Ishikawa (cell line): ENCODE measurements around the gene REN.

Experiments used
- CEBPB ChIP-seq: IDR thresholded peaks from 2 replicates; pipeline ENCODE4 v1.6.1; 2012
- CREB1 ChIP-seq: IDR thresholded peaks from 2 replicates; pipeline ENCODE4 v1.6.1; 2012; ENCODE audit warnings: low read depth
- EGR1 ChIP-seq: IDR thresholded peaks from 2 replicates; pipeline ENCODE4 v1.6.1; 2012
- EP300 ChIP-seq: IDR thresholded peaks from 2 replicates; pipeline ENCODE4 v1.6.1; 2012; ENCODE audit warnings: borderline replicate concordance
- FOXM1 ChIP-seq: IDR thresholded peaks from 2 replicates; pipeline ENCODE4 v1.6.1; 2012; ENCODE audit warnings: low read depth, borderline replicate concordance
- MAX ChIP-seq: IDR thresholded peaks from 2 replicates; pipeline ENCODE4 v1.6.1; 2012
- NFIC ChIP-seq: IDR thresholded peaks from 2 replicates; pipeline ENCODE4 v1.6.1; 2012
- RAD21 ChIP-seq: IDR thresholded peaks from 2 replicates; pipeline ENCODE4 v1.6.1; 2012; ENCODE audit warnings: low read depth
- TAF1 ChIP-seq: IDR thresholded peaks from 2 replicates; pipeline ENCODE4 v1.6.1; 2012; ENCODE audit warnings: low read depth, mild to moderate bottlenecking
- TCF12 ChIP-seq: IDR thresholded peaks from 2 replicates; pipeline ENCODE4 v1.6.1; 2012; ENCODE audit warnings: low read depth
- TEAD4 ChIP-seq: IDR thresholded peaks from 2 replicates; pipeline ENCODE4 v1.6.1; 2012
- YY1 ChIP-seq: IDR thresholded peaks from 2 replicates; pipeline ENCODE4 v1.6.1; 2012; ENCODE audit warnings: low read depth
- ZBTB7A ChIP-seq: IDR thresholded peaks from 2 replicates; pipeline ENCODE4 v1.6.1; 2012; ENCODE audit warnings: low read depth
- TF ChIP-seq, protein P1 (sequence below): IDR thresholded peaks from 2 replicates; pipeline ENCODE4 v1.6.1; 2012; ENCODE audit warnings: low read depth, mild to moderate bottlenecking
- TF ChIP-seq, protein P2 (sequence below): IDR thresholded peaks from 2 replicates; pipeline ENCODE4 v1.6.1; 2012

REN gene

GRCh38 chr1:204191456-204191855, 25.3 kb upstream of the REN start:
- TF ChIP-seq TEAD4: no peak
- no peak for TF ChIP-seq NFIC

DNA sequence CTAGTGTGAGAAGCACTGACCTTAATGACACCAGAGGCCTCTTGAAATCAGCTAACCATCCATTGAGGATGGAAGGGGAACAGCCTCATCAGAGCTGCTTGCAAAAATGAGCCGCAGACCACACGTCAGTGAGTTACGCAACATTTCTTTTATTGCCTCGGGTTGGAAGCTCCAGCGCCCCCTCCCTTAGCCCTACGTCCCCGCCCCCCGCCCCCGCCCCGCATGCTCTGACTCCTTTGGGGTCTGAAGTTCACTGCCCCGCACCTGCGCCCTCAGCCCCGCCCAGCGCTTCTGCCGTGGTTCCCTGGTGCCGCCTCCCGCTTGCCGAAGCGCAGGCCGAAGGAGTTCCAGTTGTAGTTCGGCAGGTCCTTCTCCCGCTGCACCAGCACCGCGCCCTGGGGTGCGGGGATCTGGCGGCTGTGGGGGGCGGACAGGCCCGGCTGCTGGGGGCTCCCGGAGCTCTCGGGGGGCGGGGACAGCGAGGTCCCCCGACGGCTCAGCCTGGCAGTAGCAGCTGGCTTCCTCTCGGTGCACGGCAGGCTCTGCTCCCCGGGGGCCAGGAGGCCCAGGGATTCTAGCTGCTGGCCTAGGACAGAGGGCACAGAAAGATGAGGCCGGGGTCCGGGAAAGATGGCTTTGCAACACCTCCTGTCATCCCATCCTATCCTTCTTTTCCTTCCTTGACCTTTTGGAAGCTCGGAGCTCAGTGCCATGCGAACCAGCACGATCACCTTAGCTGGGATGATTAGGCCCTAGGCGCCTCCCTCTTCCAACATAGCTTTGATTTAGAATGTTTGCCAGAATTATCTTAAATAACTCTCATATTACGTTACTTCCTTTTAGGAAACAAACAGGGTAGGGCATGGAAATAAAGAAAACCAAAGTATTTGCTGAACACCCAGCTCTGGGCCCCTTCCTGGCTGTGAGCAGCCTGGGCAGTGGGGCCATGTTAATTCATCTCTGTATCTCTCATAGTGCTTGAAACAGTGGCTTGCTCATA, 24.4 kb upstream of the REN start:
- TF ChIP-seq MAX (no peak), EP300 (no peak), CEBPB (peak; percentile 51; the same call in 1 of the 2 replicates), NFIC (no peak)

GRCh38 chr1:204188959-204189639, 23.0 kb upstream of the REN start:
- no peak for TF ChIP-seq EP300
- no peak for TF ChIP-seq YY1
- TF ChIP-seq CEBPB: no peak
- TF ChIP-seq MAX: no peak
- TF ChIP-seq TCF12: no peak
- TF ChIP-seq, protein P1, sequence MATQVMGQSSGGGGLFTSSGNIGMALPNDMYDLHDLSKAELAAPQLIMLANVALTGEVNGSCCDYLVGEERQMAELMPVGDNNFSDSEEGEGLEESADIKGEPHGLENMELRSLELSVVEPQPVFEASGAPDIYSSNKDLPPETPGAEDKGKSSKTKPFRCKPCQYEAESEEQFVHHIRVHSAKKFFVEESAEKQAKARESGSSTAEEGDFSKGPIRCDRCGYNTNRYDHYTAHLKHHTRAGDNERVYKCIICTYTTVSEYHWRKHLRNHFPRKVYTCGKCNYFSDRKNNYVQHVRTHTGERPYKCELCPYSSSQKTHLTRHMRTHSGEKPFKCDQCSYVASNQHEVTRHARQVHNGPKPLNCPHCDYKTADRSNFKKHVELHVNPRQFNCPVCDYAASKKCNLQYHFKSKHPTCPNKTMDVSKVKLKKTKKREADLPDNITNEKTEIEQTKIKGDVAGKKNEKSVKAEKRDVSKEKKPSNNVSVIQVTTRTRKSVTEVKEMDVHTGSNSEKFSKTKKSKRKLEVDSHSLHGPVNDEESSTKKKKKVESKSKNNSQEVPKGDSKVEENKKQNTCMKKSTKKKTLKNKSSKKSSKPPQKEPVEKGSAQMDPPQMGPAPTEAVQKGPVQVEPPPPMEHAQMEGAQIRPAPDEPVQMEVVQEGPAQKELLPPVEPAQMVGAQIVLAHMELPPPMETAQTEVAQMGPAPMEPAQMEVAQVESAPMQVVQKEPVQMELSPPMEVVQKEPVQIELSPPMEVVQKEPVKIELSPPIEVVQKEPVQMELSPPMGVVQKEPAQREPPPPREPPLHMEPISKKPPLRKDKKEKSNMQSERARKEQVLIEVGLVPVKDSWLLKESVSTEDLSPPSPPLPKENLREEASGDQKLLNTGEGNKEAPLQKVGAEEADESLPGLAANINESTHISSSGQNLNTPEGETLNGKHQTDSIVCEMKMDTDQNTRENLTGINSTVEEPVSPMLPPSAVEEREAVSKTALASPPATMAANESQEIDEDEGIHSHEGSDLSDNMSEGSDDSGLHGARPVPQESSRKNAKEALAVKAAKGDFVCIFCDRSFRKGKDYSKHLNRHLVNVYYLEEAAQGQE: no peak
- TF ChIP-seq TAF1: no peak
- TF ChIP-seq EGR1: no peak
- TF ChIP-seq NFIC: no peak
- TF ChIP-seq TEAD4: no peak
- TF ChIP-seq, protein P2, sequence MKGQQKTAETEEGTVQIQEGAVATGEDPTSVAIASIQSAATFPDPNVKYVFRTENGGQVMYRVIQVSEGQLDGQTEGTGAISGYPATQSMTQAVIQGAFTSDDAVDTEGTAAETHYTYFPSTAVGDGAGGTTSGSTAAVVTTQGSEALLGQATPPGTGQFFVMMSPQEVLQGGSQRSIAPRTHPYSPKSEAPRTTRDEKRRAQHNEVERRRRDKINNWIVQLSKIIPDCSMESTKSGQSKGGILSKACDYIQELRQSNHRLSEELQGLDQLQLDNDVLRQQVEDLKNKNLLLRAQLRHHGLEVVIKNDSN: no peak
- TF ChIP-seq CREB1: no peak
- no peak for TF ChIP-seq FOXM1
- no peak for TF ChIP-seq ZBTB7A
- no peak for TF ChIP-seq RAD21

- TF ChIP-seq EP300: no peak
- no peak for TF ChIP-seq TAF1
- TF ChIP-seq MAX: no peak
- TF ChIP-seq TCF12: no peak
- TF ChIP-seq FOXM1: no peak
Observed at GRCh38 chr1:204186597-204186996, 20.5 kb upstream of the REN start.

DNA sequence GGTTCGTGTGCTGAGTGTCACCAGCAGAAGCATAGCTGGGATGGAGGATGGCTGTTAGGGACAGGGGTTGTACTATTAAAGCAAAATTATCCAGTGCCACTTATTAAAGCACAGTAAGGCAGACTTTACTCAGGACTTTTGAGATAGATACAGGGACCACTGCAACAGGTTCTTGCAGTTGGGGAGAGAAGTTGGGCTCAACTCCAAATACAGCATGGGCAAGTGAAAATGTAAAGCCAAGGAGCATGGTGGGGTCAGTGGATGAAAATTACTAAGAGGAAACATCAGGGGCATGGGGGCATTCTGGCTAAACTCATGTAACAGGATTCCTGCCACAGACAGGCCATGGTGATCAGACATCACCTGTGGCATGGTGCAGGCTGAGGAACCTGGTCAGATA, 15.0 kb upstream of the REN start:
- no peak for TF ChIP-seq ZBTB7A
- TF ChIP-seq FOXM1: no peak
- TF ChIP-seq EP300: no peak
- TF ChIP-seq NFIC: no peak
- TF ChIP-seq RAD21: no peak
- no peak for TF ChIP-seq YY1
- TF ChIP-seq TAF1: no peak
- no peak for TF ChIP-seq CEBPB
- TF ChIP-seq, protein P2: no peak
- no peak for TF ChIP-seq EGR1
- TF ChIP-seq, protein P1: no peak
- no peak for TF ChIP-seq TEAD4
- no peak for TF ChIP-seq MAX

- no peak for TF ChIP-seq MAX
- TF ChIP-seq TCF12: no peak
- no peak for TF ChIP-seq EGR1
- no peak for TF ChIP-seq ZBTB7A
- TF ChIP-seq FOXM1: no peak
- TF ChIP-seq, protein P1: no peak
- no peak for TF ChIP-seq YY1
- no peak for TF ChIP-seq NFIC
- no peak for TF ChIP-seq EP300
- TF ChIP-seq, protein P2: no peak
- TF ChIP-seq CEBPB: no peak
- TF ChIP-seq RAD21: no peak
- TF ChIP-seq TAF1: no peak
- no peak for TF ChIP-seq CREB1
- TF ChIP-seq TEAD4: no peak
Observed at GRCh38 chr1:204180133-204180532, 14.0 kb upstream of the REN start.
